ENCODE measurements around the gene SCN4A. TPM values are rescaled to one million over a fixed set of nuclear protein-coding genes. Genes with fewer than 3 reads are reported as not detected.

Gene SCN4A
- total and polyA plus RNA-seq, 8 donors: 0.05 to 0.88 (median 0.58) TPM

- ATAC-seq: peak; percentile 3
- peak overlapping the region; percentile 54 to 57 for H3K4me3 ChIP-seq
These were observed 24.8 kb upstream of the SCN4A start for GRCh38 chr17:63997341-63998048.

DNA sequence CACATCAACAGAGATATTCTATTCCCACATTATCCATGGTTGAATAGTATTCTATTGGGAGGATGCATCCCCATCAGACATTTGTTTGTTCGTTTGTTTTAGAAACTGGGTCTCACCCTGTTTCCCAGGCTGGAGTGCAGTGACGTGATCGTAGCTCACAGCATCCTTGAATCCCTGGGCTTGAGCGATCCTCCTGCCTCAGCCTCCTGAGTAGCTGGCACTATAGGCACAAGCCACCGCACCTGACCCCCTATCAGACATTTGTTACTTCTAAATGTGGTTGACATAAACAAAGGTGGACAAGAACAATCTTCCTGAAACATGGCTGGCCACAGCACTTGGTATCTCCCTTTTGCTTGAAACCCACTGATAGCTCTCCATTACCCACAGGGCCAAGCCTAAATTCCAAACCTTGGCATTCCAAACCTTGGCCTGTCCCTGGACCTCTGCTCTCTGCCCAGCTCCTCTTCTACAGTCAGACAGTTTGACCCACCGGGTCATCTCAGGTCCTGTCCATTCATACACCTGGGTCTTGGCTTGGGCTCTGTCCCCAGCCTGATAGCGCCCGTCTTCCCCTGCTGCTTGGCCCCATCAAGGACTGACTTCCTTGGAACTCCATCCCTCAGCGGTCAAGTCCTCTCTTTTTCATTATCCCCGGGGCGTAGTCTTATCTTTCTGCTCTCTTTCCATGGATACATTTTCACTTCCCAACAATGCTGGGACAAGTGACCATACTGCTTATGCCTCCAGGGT, 23.9 kb upstream of the SCN4A start:
- no peaks in the 10 kb centered on the region for H3K36me3 ChIP-seq
- H3K27ac ChIP-seq: no peak overlapping the region
- no peaks in the 10 kb centered on the region for H3K9me3 ChIP-seq
- TF ChIP-seq CTCF (IDR thresholded peaks at IDR 0.05): no peak
- ATAC-seq: no peak
- H3K27me3 ChIP-seq: peaks cover 3 to 38% of the 10 kb centered on the region in 2 donors
- H3K4me1 ChIP-seq: peaks cover 16 to 35% of the 10 kb centered on the region in 2 donors
- intact Hi-C loops (cut with DNase I): no loop called here
- no peak overlapping the region for H3K4me3 ChIP-seq
- DNase-seq: no peak

More at GRCh38 chr17:63997341-63998048, 24.8 kb upstream of the SCN4A start:
- intact Hi-C loops (cut with DNase I): no loop called here
- H3K27ac ChIP-seq: no peak overlapping the region
- no peak for TF ChIP-seq CTCF (IDR thresholded peaks at IDR 0.05)
- H3K36me3 ChIP-seq: peaks cover 0 to 4% of the 10 kb centered on the region in 2 donors
- H3K27me3 ChIP-seq: peaks cover 3 to 38% of the 10 kb centered on the region in 2 donors
- H3K9me3 ChIP-seq: no peaks in the 10 kb centered on the region
- H3K4me1 ChIP-seq: peaks cover 22 to 44% of the 10 kb centered on the region in 2 donors
- DNase-seq: no peak

- ATAC-seq (no peak), DNase-seq (no peak)
- H3K27me3 ChIP-seq: peaks cover 3 to 39% of the 10 kb centered on the region in 2 donors
- no peak overlapping the region for H3K4me3 ChIP-seq
- TF ChIP-seq CTCF (IDR thresholded peaks at IDR 0.05): no peak
- no peaks in the 10 kb centered on the region for H3K36me3 ChIP-seq
- H3K9me3 ChIP-seq: no peaks in the 10 kb centered on the region
- intact Hi-C loops (cut with DNase I): no loop called here
- peaks cover 11 to 28% of the 10 kb centered on the region in 2 donors for H3K4me1 ChIP-seq
- H3K27ac ChIP-seq: no peak overlapping the region
These were observed 22.9 kb upstream of the SCN4A start for GRCh38 chr17:63995626-63996025.

DNA sequence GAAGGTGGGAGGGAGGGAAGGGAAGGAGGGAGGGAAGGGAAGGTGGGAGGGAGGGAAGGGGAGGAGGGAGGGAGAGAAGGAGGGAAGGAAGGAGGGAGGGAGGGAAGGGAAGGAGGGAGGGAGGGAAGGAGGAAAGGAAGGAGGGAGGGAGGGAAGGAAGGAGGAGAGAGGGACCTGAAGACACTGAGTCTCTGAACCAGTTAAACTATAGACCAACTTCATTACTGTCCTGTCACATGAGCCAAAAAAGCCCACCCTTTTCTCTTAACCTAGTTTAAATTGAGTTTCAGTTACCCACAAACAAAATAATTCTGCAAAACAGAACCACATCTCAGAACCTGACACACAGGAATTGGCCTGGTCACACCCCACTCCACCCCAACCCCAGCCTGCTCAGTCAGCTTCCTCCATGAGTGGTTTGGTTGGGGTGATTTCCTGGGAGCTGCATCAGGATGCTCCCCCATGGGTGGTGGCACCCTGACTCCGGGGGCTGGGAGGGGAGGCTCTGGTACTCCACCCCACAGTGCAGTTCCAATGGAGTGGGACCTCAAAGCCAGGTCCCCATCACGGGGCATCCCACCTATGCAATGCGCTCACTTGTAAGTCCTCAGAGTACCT, 20.8 kb upstream of the SCN4A start:
- Histone ChIP-seq H3K36me3 (no peaks in the 10 kb centered on the region), H3K9me3 (no peaks in the 10 kb centered on the region), H3K4me1 (peaks cover 9 to 21% of the 10 kb centered on the region in 2 donors), H3K27ac (no peak overlapping the region), H3K27me3 (peaks cover 3 to 28% of the 10 kb centered on the region in 2 donors), H3K4me3 (no peak overlapping the region)
- intact Hi-C loops (cut with DNase I): no loop called here
- DNase-seq (no peak), ATAC-seq (no peak)
- TF ChIP-seq CTCF (IDR thresholded peaks at IDR 0.05): no peak

- Histone ChIP-seq H3K4me1 (peaks cover 12 to 15% of the 10 kb centered on the region in 2 donors), H3K36me3 (no peaks in the 10 kb centered on the region), H3K9me3 (no peaks in the 10 kb centered on the region), H3K27ac (no peak overlapping the region), H3K27me3 (peaks cover 0 to 9% of the 10 kb centered on the region in 2 donors), H3K4me3 (no peak overlapping the region)
- ATAC-seq: no peak
- no peak for DNase-seq
- intact Hi-C loops (cut with DNase I): no loop called here
- TF ChIP-seq CTCF (IDR thresholded peaks at IDR 0.05): no peak
These were observed 18.9 kb upstream of the SCN4A start for GRCh38 chr17:63991611-63992010.

Measured in left lung (tissue), 10 donors.